Measurements from ENCODE around the gene SBSN. TPM values are rescaled to one million over a fixed set of nuclear protein-coding genes. Genes with fewer than 3 reads are reported as not detected.

SBSN gene
- total and polyA plus RNA-seq, 10 of the 15 experiments (the other 5 are each of a cell fraction or from before 2014, with no cell fraction given): 0.09 TPM; not detected in 9

DNA sequence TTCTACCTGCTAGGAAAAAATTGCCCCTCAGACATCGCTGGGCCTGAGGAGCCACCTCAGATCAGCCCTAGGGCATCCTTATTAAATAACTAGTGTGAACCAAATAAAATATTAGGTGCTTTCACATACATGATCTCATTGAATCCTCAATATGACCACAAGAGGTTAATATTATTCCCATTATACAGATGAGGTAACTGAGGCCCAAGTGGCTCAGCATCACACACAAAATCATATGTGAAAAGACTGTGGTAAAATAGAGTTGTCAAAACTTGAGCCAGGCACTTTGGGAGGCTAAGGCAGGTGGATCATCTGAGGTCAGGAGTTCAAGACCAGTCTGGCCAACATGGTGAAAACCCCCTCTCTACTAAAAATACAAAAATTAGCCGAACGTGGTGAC is 11.8 kb downstream of the SBSN start:
- H2AFZ ChIP-seq (ENCODE audit: control insufficient read depth, low read depth, low read length): no peak overlapping the region
- ATAC-seq (no peak), FAIRE-seq (no peak), DNase-seq (ENCODE audit: low read depth, low spot score) (no peak)
- in situ Hi-C loops (cut with MboI) (no loop called here), intact Hi-C loops (cut with micrococcal nuclease; ENCODE audit: unreplicated experiment) (no loop called here)
- no peaks in the 10 kb centered on the region for H4K20me1 ChIP-seq (ENCODE audit: control insufficient read depth, insufficient read depth)
- H3K4me1 ChIP-seq (ENCODE audit: control insufficient read depth, insufficient read depth, low read length): no peaks in the 10 kb centered on the region
- H3K9ac ChIP-seq (ENCODE audit: control insufficient read depth, insufficient read depth, low read length): no peak overlapping the region
- no TSS peak for BruUV-seq (replicated peaks)
- no peak overlapping the region for H3K27ac ChIP-seq (ENCODE audit: control insufficient read depth, insufficient read depth)
- no peak overlapping the region for H3K4me2 ChIP-seq (ENCODE audit: control insufficient read depth, insufficient read depth)
- no peak overlapping the region for H3K4me3 ChIP-seq
- TF ChIP-seq SPI1 (IDR thresholded peaks at IDR 0.05; ENCODE audit: borderline replicate concordance, insufficient read depth, low read depth, low read length) (no peak), TCF3 (IDR thresholded peaks at IDR 0.05; ENCODE audit: borderline replicate concordance, insufficient read depth, low read depth, low read length) (no peak), KDM1A (IDR thresholded peaks at IDR 0.05; ENCODE audit: borderline replicate concordance) (no peak), CHD4 (IDR thresholded peaks at IDR 0.05) (no peak), HSF1 (IDR thresholded peaks at IDR 0.05; ENCODE audit: low read depth, low read length) (no peak)
- TF ChIP-seq, protein P1, sequence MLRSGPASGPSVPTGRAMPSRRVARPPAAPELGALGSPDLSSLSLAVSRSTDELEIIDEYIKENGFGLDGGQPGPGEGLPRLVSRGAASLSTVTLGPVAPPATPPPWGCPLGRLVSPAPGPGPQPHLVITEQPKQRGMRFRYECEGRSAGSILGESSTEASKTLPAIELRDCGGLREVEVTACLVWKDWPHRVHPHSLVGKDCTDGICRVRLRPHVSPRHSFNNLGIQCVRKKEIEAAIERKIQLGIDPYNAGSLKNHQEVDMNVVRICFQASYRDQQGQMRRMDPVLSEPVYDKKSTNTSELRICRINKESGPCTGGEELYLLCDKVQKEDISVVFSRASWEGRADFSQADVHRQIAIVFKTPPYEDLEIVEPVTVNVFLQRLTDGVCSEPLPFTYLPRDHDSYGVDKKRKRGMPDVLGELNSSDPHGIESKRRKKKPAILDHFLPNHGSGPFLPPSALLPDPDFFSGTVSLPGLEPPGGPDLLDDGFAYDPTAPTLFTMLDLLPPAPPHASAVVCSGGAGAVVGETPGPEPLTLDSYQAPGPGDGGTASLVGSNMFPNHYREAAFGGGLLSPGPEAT (IDR thresholded peaks at IDR 0.05; ENCODE audit: low read depth): no peak
- H3K79me2 ChIP-seq (ENCODE audit: control insufficient read depth, insufficient read depth, low read length): no peaks in the 10 kb centered on the region
- CTCF ChIA-PET: interaction anchor here (2.2 to 3.6 kb wide), 2 partner anchors 11 to 31 kb away, joined by 12 to 19 read pairs; no protein-coding TSS in a partner anchor
- 31% methylated on average over 3 of the region's 3 CpGs for WGBS (ENCODE audit: insufficient coverage, insufficient replicate concordance, low lambda C conversion rate, missing lambda C conversion rate)
- H3K27me3 ChIP-seq (replicated peaks in 1 of 2; ENCODE audit: control insufficient read depth in 2 of 2, insufficient read depth in 2 of 2, low read length in 1 of 2): no peaks in the 10 kb centered on the region
- H3K36me3 ChIP-seq (ENCODE audit: control insufficient read depth in 2 of 2, insufficient read depth in 2 of 2, low read length in 1 of 2): no peaks in the 10 kb centered on the region
- SMC1A ChIA-PET (ENCODE audit: uncharacterized antibody, unreplicated experiment): interaction anchor here (2.1 to 2.6 kb wide), 2 partner anchors 32 to 71 kb away, joined by 4 to 8 read pairs; no protein-coding TSS in a partner anchor
- RAD21 ChIA-PET (ENCODE audit: unreplicated experiment): no interaction called here
- POLR2A ChIA-PET: interaction anchor here (0.6 kb wide), 1 partner anchor 404 kb away, joined by 3 read pairs; no protein-coding TSS in a partner anchor
- H3K9me3 ChIP-seq (replicated peaks; ENCODE audit: control insufficient read depth, insufficient read depth, low read length): no peaks in the 10 kb centered on the region

Measured in GM12878 (cell line).